Nephron progenitor cell (in vitro differentiated cells): Measurements from ENCODE around the gene DTD1.

ENCODE experiments used
- DNase-seq: peaks from one replicate; pipeline ENCODE4 v3.0.0; 2021
- H3K27ac Mint-ChIP-seq: 2 replicates; pipeline ENCODE4 v1.8.0; 2021; ENCODE audit warnings: mild to moderate bottlenecking, moderate library complexity, mixed read lengths
- H3K27me3 Mint-ChIP-seq: 2 replicates; pipeline ENCODE4 v1.8.0; 2021; ENCODE audit warnings: mild to moderate bottlenecking, low read depth, mixed read lengths; ENCODE audit not compliant: poor library complexity
- H3K36me3 Mint-ChIP-seq: 2 replicates; pipeline ENCODE4 v1.8.0; 2021; ENCODE audit warnings: low read depth, mixed read lengths
- H3K4me1 Mint-ChIP-seq: 2 replicates; pipeline ENCODE4 v1.8.0; 2021; ENCODE audit warnings: mixed read lengths
- H3K4me3 Mint-ChIP-seq: 2 replicates; pipeline ENCODE4 v1.8.0; 2021; ENCODE audit warnings: mild to moderate bottlenecking, moderate library complexity, mixed read lengths
- H3K9me3 Mint-ChIP-seq: 2 replicates; pipeline ENCODE4 v1.8.0; 2021; ENCODE audit warnings: mild to moderate bottlenecking, moderate library complexity, mixed read lengths
- CTCF ChIP-seq: fragments of 200-600 bp; sonication (generic); IDR thresholded peaks from 2 replicates; pipeline ENCODE4 v1.5.0; 2021; ENCODE audit warnings: antibody characterized with exemption

The DTD1 gene

GRCh38 chr20:18578581-18578980, 9.3 kb upstream of the DTD1 start:
- H3K4me3 Mint-ChIP-seq = no peak overlapping the region
- no peaks in the 10 kb centered on the region for H3K36me3 Mint-ChIP-seq
- H3K27me3 Mint-ChIP-seq = peaks cover 10% of the 10 kb centered on the region
- H3K27ac Mint-ChIP-seq = no peak overlapping the region
- H3K4me1 Mint-ChIP-seq = no peaks in the 10 kb centered on the region
- DNase-seq = no peak
- no peak for TF ChIP-seq CTCF
- H3K9me3 Mint-ChIP-seq = no peaks in the 10 kb centered on the region

DNA sequence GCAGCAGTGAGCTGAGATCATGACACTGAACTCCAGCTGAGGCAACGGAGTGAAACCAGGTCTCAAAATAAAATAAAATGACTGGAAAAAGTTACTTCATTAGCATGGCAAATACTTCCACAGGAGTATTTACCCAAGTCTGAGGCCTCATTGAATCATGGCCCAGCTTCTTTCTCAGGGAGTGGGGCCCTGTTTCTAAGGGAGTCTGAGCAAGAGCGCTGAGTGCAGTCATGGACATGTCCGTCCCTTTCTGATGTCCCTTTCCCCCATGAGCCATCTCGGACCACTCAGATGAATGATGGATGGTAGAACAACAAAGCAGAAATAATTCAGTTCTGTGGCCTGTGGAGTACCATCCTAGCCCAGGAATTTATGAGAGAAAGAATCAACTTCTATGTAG, 7.8 kb upstream of the DTD1 start:
- H3K36me3 Mint-ChIP-seq = no peaks in the 10 kb centered on the region
- TF ChIP-seq CTCF = no peak
- no peaks in the 10 kb centered on the region for H3K4me1 Mint-ChIP-seq
- H3K27me3 Mint-ChIP-seq = peaks cover 10% of the 10 kb centered on the region
- H3K27ac Mint-ChIP-seq = no peak overlapping the region
- no peaks in the 10 kb centered on the region for H3K9me3 Mint-ChIP-seq
- no peak overlapping the region for H3K4me3 Mint-ChIP-seq
- DNase-seq = no peak

- Mint-ChIP-seq H3K9me3 (peaks cover 3% of the 10 kb centered on the region), H3K4me3 (no peak overlapping the region), H3K4me1 (peaks cover 25% of the 10 kb centered on the region), H3K36me3 (no peaks in the 10 kb centered on the region), H3K27ac (no peak overlapping the region), H3K27me3 (peaks cover 10% of the 10 kb centered on the region)
- no peak for TF ChIP-seq CTCF
- no peak for DNase-seq
Observed at GRCh38 chr20:18585134-18585533, 2.7 kb upstream of the DTD1 start.

DNA sequence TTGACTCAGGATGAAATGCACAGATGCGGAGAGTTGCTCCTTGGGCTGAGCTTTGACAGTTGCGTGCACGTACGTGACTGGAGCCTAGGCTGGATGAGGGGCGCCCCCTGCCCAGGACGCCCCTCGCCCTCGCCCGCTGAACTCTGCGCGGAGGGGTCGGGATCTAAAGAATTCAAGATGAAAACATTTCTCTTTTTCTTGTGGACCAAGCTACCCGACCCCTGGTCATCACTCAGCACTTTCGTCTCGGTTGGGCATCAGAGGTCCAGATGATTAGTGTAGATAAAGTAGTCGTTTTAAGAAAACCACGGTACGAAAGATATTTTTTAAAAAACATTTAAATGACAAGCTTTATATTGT, 700 bp downstream of the DTD1 start:
- peak overlapping the region; percentile 89 for H3K4me3 Mint-ChIP-seq
- no peak overlapping the region for H3K27ac Mint-ChIP-seq
- no peaks in the 10 kb centered on the region for H3K27me3 Mint-ChIP-seq
- no peak for TF ChIP-seq CTCF
- H3K4me1 Mint-ChIP-seq = peaks cover 30% of the 10 kb centered on the region
- peak; percentile 28 for DNase-seq
- peaks cover under 1% of the 10 kb centered on the region for H3K36me3 Mint-ChIP-seq
- H3K9me3 Mint-ChIP-seq = peaks cover 3% of the 10 kb centered on the region

DNA sequence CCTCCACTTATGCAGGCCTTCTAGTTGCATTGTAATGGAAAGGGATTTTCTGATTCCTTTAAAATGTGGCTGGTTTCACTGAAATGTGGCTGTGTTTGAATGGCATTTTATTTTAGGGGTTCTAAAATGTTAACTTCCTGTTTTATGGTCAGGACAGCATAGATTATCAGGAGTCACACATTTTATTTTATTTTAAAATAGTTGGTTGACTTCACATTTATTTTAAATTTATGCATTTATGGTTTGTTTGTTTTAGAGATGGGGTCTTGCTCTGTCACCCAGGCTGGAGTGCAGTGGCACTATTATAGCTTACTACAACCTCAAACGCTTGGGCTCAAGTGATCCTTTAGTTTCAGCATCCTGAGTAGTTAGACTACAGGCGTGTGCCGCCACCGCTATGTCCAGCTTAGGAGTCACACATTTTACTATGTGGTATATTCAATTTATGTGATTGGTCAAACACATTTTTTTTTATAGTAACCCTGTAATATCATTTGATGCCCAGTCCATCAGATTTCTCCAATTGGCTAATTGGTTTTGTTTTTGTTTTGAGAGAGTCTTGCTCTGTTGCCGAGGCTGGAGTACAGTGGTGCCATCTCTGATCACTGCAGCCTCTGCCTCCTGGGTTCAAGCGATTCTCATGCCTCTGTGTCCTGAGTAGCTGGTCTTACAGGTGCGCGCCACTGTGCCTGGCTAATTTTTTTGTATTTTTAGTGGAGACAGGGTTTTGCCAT, 2.3 kb downstream of the DTD1 start:
- Mint-ChIP-seq H3K27me3 (no peaks in the 10 kb centered on the region), H3K36me3 (peaks cover 9% of the 10 kb centered on the region), H3K9me3 (peaks cover 3% of the 10 kb centered on the region), H3K4me3 (peak overlapping the region; percentile 89), H3K4me1 (peaks cover 30% of the 10 kb centered on the region), H3K27ac (no peak overlapping the region)
- no peak for TF ChIP-seq CTCF
- no peak for DNase-seq

DNA sequence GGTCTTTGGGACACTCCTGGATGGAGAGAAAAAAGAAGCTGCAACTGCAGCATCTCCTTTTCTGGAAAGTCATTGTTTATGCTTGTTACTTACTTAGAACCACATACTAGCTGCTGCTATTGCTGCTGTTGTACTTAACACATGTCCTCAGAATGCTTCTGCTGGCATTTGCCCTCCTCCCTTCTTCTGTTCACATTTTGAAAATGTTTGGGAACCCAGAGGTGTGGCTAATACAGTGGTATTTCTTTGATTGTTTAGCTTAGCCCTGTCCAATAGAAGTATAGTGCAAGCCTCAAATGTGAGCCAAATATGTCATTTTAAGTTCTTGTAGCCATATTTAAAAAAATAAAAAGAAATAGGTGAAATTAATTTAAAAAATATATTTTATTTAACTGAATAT, 8.4 kb downstream of the DTD1 start:
- Mint-ChIP-seq H3K27ac (no peak overlapping the region), H3K27me3 (peaks cover 2% of the 10 kb centered on the region), H3K4me1 (no peaks in the 10 kb centered on the region), H3K4me3 (no peak overlapping the region), H3K9me3 (peaks cover 20% of the 10 kb centered on the region), H3K36me3 (peaks cover 61% of the 10 kb centered on the region)
- DNase-seq = no peak
- no peak for TF ChIP-seq CTCF
